ENCODE results near the gene TBC1D22A.

The TBC1D22A gene

DNA sequence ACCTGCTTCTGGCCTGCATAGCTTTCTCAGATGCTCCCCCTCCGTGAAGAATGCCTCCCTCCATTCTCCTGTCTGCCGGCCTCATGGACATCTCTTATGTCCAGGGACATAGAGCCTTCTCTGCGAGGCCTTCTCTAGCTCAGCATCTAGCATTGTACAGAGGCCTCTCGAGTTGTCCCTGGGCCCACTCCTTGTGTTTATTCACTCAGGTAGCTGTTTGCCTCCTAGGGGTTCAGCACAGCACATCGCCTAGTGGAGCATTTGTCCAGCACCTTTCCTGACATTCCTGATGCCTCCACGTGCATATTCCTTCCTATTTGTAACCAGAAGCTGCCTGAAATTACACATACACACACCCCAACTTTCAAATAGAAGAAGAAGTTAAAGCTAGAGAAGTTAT lies 101.3 kb downstream of the TBC1D22A start:
- no peak for DNase-seq

DNA sequence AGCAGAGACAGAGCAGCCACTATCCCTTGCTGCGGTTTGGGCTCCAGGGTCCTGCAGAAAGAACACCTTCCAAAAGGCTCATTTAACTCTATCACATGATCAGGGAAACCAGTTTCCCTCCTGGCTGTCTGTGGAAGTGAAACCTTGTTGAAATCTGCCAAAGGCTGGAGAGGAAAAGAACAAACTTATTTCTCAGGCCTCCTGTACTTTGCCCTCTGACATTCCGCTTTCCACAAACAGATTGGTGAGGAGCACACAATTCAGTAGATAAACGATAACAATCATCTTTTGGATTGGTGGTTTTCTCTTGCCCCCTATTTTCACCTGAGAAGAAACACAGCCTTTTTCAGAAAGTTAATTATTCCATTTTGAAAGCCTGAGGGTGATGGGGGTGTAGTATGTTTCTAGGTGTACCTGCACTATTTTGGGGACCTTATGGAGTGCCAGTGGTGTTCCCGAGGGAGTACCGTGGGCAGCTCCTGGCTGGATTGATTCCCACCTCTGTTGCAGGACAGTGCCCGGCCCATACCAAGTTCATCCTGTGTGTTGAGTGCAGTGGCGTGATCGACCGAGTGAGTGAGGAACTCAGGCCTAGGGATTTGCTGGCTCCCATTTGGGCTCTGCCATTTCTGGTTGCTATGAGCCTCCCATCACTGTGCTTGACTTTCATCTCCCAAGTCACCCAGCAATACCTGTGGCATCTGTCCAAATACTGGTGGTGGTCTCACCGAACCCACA lies 102.0 kb downstream of the TBC1D22A start:
- DNase-seq: no peak

DNA sequence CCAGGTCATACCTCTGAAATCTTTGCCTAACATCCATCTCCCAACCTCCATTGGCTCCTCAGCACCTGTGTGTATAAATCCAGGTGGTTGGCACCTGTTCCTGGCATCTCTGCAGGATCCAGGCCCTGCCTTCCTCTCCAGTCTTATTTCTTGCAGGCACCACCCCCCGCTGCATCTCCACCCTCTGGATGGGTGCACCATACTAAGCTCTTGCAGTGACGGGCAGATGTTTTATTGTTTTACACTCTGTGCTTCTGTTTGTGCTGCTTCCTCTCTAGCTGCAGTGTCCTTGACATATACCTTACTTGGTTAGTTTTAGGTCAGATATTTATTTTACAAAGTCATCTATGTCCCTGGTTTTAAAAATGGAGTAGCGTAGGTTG lies 102.6 kb downstream of the TBC1D22A start:
- DNase-seq: no peak

DNA sequence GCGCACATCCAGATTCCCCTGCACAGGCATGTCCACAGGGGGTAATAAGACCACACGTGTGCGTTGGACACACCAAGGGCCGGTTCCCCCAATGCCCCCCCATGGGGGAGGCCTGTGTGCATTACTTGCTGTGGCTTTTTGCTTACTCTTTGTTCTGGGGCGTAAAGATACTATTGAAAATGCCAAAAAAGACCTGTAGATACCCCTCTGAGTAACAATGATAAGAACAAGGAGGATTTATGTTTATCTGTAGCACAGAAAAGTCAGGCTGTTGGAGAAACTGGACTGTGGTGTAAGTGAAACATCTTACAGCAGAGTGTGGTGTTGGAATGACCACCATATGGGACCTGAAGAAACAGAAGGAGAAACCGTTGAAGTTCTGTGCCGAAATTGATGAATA lies 103.2 kb downstream of the TBC1D22A start:
- no peak for DNase-seq

DNA sequence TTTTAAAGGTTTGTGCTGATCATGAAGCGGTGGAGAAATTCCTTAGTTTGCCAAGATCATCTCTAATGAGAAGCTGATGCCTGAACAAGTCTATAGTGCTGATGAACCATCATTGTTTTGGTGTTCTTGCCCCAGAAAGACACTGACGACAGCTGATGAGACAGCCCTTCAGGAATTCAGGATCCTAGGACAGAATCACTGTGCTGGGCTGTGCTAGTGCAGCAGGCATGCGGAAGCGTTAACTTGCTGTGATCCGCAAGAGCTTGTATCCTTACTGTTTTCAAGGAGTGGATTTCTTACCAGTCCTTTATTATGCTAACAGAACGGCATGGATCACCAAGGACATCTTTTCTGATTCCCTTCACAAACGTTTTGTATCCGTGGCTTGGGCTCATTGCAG lies 104.1 kb downstream of the TBC1D22A start:
- no peak for DNase-seq

DNA sequence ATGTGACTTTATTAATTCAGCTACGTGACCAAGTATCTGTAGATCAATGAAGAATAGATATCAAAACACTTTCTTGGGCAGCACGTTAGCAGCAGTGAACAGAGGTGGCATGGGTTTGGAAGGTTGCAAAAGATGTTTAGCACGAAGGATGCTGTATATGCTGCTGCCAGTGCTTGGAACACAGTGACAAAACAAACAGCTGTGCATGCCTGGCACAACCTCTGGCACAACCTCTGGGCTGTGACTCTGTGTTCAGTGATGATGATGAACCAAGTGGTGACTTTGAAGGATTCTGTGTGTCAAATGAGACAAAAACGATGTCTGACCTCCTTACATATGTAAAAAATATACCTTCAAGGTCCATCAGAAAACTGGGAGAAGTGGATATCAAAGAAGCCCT lies 104.7 kb downstream of the TBC1D22A start:
- DNase-seq: no peak

GRCh38 chr22:46869329-46869728 lies 106.9 kb downstream of the TBC1D22A start:
- DNase-seq: no peak

GRCh38 chr22:46869831-46870441 lies 107.5 kb downstream of the TBC1D22A start:
- no peak for DNase-seq

- DNase-seq: no peak
Measured at GRCh38 chr22:46871826-46872225, 109.4 kb downstream of the TBC1D22A start.

DNA sequence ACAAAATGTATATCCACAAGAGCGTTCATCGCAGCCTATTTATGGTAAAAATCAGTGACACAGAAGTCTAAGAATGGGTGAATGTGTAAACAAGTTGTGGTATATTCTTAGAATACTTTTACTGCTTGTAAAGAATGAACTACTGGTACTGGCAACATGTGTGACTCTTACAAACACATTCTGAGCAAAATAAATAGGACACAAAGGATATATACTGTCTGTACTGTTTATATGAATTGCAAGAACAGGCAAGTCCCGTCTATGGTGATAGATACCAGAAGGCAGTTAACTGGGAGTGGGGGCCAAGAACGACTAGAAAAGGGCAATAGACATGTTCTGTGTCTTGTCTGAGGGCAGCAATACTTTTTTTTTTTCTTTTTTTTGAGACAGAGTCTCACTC lies 112.6 kb downstream of the TBC1D22A start:
- no peak for DNase-seq

GRCh38 chr22:46876357-46876934 lies 114.0 kb downstream of the TBC1D22A start:
- no peak for DNase-seq

DNA sequence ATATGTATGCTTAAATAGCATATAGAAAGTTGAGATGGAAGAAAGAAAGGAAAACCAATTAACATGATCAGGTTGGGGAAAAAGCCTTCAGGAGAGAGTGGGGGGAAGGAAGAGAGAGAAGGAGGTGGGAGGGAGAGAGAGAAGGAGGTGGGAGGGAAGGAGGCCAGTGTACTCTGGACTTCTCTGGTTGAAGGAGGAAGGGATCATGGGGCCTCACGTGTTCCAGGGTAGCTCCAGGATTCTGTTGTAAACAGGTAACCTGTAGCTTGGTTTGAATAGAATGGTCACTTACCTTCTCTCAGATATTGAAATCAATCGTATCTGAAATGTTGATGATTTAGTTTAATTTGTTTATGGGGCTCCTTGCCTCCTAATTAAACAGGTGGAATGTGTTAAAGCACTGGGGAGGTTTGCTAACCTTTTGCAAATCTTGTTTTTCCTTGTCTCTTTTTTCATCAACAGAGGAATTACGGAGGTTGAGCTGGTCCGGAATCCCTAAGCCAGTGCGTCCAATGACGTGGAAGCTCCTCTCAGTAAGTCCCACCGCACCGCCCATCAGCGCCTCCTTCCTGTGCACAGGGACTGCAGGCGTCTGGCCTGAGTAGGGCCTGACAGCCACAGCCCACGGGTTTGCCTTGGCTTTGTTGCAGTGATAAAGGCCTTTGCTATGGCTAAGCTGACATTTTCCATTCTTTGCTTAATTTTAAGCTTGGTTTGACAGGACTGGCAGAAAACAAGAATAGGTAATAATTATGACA lies 115.9 kb downstream of the TBC1D22A start:
- no peak for DNase-seq

- no peak for DNase-seq
Measured at GRCh38 chr22:46879083-46879482, 116.6 kb downstream of the TBC1D22A start.

GRCh38 chr22:46881373-46882118 lies 119.1 kb downstream of the TBC1D22A start:
- DNase-seq: peak; percentile 28

DNA sequence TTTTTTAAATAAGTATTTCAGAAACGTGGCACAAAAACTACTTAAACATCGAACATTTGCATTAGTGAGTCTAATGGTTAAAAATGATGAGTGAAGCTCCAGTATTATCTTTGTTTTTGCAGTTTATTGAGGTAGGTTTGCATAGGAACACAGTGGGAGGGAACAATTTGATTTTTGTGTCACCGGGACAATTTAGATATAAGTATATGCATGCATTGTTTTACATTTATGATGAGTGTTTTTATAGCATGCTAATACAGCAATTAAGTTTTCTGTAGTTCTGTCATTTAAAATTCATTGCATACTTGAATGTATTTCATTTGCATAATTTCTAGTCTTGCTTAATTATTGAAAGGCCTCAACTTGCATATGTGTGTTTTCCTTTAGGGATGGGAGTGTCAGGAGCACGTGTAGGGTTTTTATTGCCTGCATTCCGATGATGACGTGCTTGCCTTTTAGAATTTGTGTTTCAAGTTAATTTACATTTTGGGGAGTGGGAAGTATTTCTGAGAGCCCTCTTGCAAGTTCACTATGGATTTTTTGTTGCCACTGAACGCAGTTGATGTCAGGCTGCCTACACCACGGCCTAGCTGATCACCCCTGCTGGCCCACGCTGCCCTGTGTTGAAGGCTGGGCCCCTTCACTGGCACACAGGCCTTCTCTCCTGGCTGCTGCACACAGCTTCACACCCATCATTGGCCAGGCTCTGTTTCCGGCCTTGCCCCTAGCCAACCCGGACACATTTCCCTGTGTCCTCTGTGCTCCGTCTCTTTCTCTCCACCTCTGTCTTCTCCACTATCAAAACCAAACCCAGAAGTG lies 120.9 kb downstream of the TBC1D22A start:
- no peak for DNase-seq

- no peak for DNase-seq
Measured at GRCh38 chr22:46884365-46884764, 121.9 kb downstream of the TBC1D22A start.

DNA sequence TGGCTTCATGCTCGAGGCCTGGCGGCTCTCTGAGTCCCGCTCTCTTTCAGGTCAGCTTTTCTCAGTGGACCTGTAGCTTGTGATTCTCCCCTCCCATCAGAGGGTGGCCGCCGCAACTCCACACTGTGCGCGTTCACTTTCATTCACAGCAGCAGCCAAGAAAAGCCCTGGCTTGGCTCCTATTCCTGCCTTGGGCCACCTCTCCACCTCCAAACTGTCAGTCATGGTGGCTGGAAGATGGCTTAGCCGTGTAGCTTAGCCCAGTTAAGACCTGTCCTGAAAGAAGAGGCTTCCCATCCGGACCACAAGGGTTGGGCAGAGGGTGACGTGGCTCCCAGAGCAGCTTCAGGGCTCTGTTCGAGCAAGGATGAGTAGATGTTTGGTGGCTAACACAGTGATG lies 125.5 kb downstream of the TBC1D22A start:
- no peak for DNase-seq

- DNase-seq: no peak
Measured at GRCh38 chr22:46890819-46891218, 128.4 kb downstream of the TBC1D22A start.

GRCh38 chr22:46891382-46891951 lies 129.0 kb downstream of the TBC1D22A start:
- DNase-seq: no peak

DNA sequence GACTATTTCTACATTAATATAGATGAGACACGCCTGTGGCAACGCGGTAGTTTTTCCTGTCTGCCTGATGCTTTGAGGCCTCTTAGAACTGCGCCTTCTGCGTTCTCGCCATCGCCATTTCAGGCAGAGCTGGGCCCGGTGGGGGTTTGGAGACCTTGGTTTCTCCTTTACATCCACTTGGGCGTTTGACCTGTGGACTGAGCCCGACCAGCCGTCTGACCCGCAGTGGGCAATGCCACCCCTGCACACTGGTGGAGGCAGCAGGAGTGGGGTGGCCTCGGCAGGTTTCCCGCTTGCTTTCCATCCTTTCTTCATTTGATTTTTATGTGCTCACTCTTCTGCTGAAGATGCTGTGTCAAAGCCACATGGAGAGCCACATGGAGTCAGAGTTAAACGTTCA lies 130.4 kb downstream of the TBC1D22A start:
- DNase-seq: no peak

- DNase-seq: no peak
Measured at GRCh38 chr22:46893281-46894020, 131.0 kb downstream of the TBC1D22A start.

All from stimulated activated CD4-positive, alpha-beta T cell treated with anti-CD3 and anti-CD28 coated beads, Interleukin-1b, Interleukin-23, amount 100 ng/mL, for 48 hours (primary cell).